ENCODE measurements around the gene PDE4D. TPM values are rescaled to one million over a fixed set of nuclear protein-coding genes. Genes with fewer than 3 reads are reported as not detected.

PDE4D gene
- total and polyA plus RNA-seq, 2 donors (not counting 1 experiment from before 2014, with no cell fraction given): 14.9 to 171 TPM

- no peak for ATAC-seq (ENCODE audit: low read depth)
- WGBS (ENCODE audit: insufficient coverage): 83% methylated on average over 1 of the region's 2 CpGs
- Histone ChIP-seq H3K9me3 (ENCODE audit: control extremely low read depth in 1 of 3, control insufficient read depth in 2 of 3, insufficient read depth in 1 of 3, low read length in 2 of 3) (no peaks in the 10 kb centered on the region), H3K36me3 (replicated peaks in 1 of 2; ENCODE audit: control extremely low read depth in 1 of 2, control insufficient read depth in 1 of 2, extremely low read depth in 1 of 2, insufficient read depth in 2 of 2, low read length in 1 of 2) (no peaks in the 10 kb centered on the region), H3K27me3 (replicated peaks in 1 of 4; ENCODE audit: control extremely low read depth in 1 of 4, control insufficient read depth in 3 of 4, insufficient read depth in 4 of 4, low read length in 3 of 4) (no peaks in the 10 kb centered on the region), H4K20me1 (ENCODE audit: control insufficient read depth, insufficient read depth, low read length, poor library complexity, severe bottlenecking) (no peaks in the 10 kb centered on the region), H3K4me3 (ENCODE audit: control extremely low read depth in 1 of 5, extremely low read depth in 1 of 5, insufficient read depth in 1 of 5, low read depth in 2 of 5, low read length in 4 of 5) (no peak overlapping the region), H3K4me1 (ENCODE audit: control insufficient read depth in 2 of 2, insufficient read depth in 2 of 2, low read length in 2 of 2) (no peaks in the 10 kb centered on the region), H2AFZ (ENCODE audit: insufficient read depth, low read depth, low read length, poor library complexity, severe bottlenecking) (no peak overlapping the region), H3K4me2 (replicated peaks; ENCODE audit: low read depth, low read length, poor library complexity, severe bottlenecking) (no peak overlapping the region), H3K27ac (ENCODE audit: low read length in 2 of 2) (no peak overlapping the region), H3K79me2 (ENCODE audit: control insufficient read depth, insufficient read depth, low read length) (no peaks in the 10 kb centered on the region), H3K9ac (ENCODE audit: low read length) (no peak overlapping the region)
- peaks cover 3% of the 10 kb centered on the region for H3K27me3 Mint-ChIP-seq
- DNase-seq: no peak
- TF ChIP-seq EZH2 (IDR thresholded peaks at IDR 0.05; ENCODE audit: borderline replicate concordance, insufficient read depth, low read depth, low read length, poor library complexity, severe bottlenecking): no peak
- no peak for TF ChIP-seq CTCF (IDR thresholded peaks at IDR 0.05)
- H3K4me3 Mint-ChIP-seq: no peak overlapping the region
- no peaks in the 10 kb centered on the region for H3K9me3 Mint-ChIP-seq (ENCODE audit: insufficient read depth)
- H3K4me1 Mint-ChIP-seq: no peaks in the 10 kb centered on the region
- ChIA-PET CTCF (no interaction called here), POLR2A (no interaction called here)
- intact Hi-C loops (cut with micrococcal nuclease): no loop called here
- H3K27ac Mint-ChIP-seq: no peak overlapping the region
Observed at GRCh38 chr5:58967597-58968281, 925.8 kb downstream of the PDE4D start.

GRCh38 chr5:58965677-58966414, 927.7 kb downstream of the PDE4D start:
- H2AFZ ChIP-seq (ENCODE audit: insufficient read depth, low read depth, low read length, poor library complexity, severe bottlenecking): no peak overlapping the region
- H3K9me3 Mint-ChIP-seq (ENCODE audit: insufficient read depth): no peaks in the 10 kb centered on the region
- H3K27me3 Mint-ChIP-seq: peaks cover 3% of the 10 kb centered on the region
- no peaks in the 10 kb centered on the region for H3K27me3 ChIP-seq (replicated peaks in 1 of 4; ENCODE audit: control extremely low read depth in 1 of 4, control insufficient read depth in 3 of 4, insufficient read depth in 4 of 4, low read length in 3 of 4)
- no peaks in the 10 kb centered on the region for H3K36me3 ChIP-seq (replicated peaks in 1 of 2; ENCODE audit: control extremely low read depth in 1 of 2, control insufficient read depth in 1 of 2, extremely low read depth in 1 of 2, insufficient read depth in 2 of 2, low read length in 1 of 2)
- H3K4me1 ChIP-seq (ENCODE audit: control insufficient read depth in 2 of 2, insufficient read depth in 2 of 2, low read length in 2 of 2): no peaks in the 10 kb centered on the region
- whole genome bisulfite sequencing (ENCODE audit: insufficient coverage): 96% methylated on average over 6 of the region's 9 CpGs
- H3K4me1 Mint-ChIP-seq: peaks cover 10% of the 10 kb centered on the region
- no peak overlapping the region for H3K4me2 ChIP-seq (replicated peaks; ENCODE audit: low read depth, low read length, poor library complexity, severe bottlenecking)
- H4K20me1 ChIP-seq (ENCODE audit: control insufficient read depth, insufficient read depth, low read length, poor library complexity, severe bottlenecking): no peaks in the 10 kb centered on the region
- no peaks in the 10 kb centered on the region for H3K9me3 ChIP-seq (ENCODE audit: control extremely low read depth in 1 of 3, control insufficient read depth in 2 of 3, insufficient read depth in 1 of 3, low read length in 2 of 3)
- H3K9ac ChIP-seq (ENCODE audit: low read length): no peak overlapping the region
- DNase-seq (no peak), ATAC-seq (ENCODE audit: low read depth) (no peak)
- ChIA-PET POLR2A (no interaction called here), CTCF (no interaction called here)
- no peak overlapping the region for H3K4me3 ChIP-seq (ENCODE audit: control extremely low read depth in 1 of 5, extremely low read depth in 1 of 5, insufficient read depth in 1 of 5, low read depth in 2 of 5, low read length in 4 of 5)
- H3K27ac ChIP-seq (ENCODE audit: low read length in 2 of 2): no peak overlapping the region
- H3K4me3 Mint-ChIP-seq: no peak overlapping the region
- no peaks in the 10 kb centered on the region for H3K79me2 ChIP-seq (ENCODE audit: control insufficient read depth, insufficient read depth, low read length)
- no peak for TF ChIP-seq CTCF (IDR thresholded peaks at IDR 0.05)
- no peak for TF ChIP-seq EZH2 (IDR thresholded peaks at IDR 0.05; ENCODE audit: borderline replicate concordance, insufficient read depth, low read depth, low read length, poor library complexity, severe bottlenecking)
- H3K27ac Mint-ChIP-seq: no peak overlapping the region
- intact Hi-C loops (cut with micrococcal nuclease): no loop called here
